Occipital lobe (tissue), 2 donors: ENCODE results near the gene DYNC1LI2. TPM values are rescaled to one million over a fixed set of nuclear protein-coding genes. Genes with fewer than 3 reads are reported as not detected.
"Not testable (repeated sequence)": the region's sequence is repeated elsewhere in the genome, so short reads cannot be mapped to it uniquely, and the experiment has no call there.

Source experiments
- DNase-seq: peaks from one replicate; lab custom pipeline; 2025; lab: John Stamatoyannopoulos, UW
- total RNA-seq: library from RNA; depleted of rRNA; stranded (reverse); fragments of >200 nt; gene quantifications from one replicate; pipeline ENCODE4 v1.2.3, GENCODE V29; 2014

DYNC1LI2 gene
- 175 TPM for total RNA-seq

GRCh38 chr16:66751303-66751991, at the start of gene DYNC1LI2:
DYNC1LI2 (minus strand) TSS chr16:66751609; CDS start chr16:66751591, 18 bp downstream.
- peak; percentile 73 for DNase-seq

- DNase-seq: no peak
Measured at GRCh38 chr16:66800856-66801255, 49.4 kb upstream of the DYNC1LI2 start.

GRCh38 chr16:66798161-66798560, 46.8 kb upstream of the DYNC1LI2 start:
- no peak for DNase-seq

- DNase-seq: not testable (repeated sequence)
Measured at GRCh38 chr16:66793984-66794383, 42.6 kb upstream of the DYNC1LI2 start.

GRCh38 chr16:66790130-66790733, 38.8 kb upstream of the DYNC1LI2 start:
- no peak for DNase-seq

GRCh38 chr16:66787427-66787826, 36.0 kb upstream of the DYNC1LI2 start:
- no peak for DNase-seq

GRCh38 chr16:66786551-66786950, 35.1 kb upstream of the DYNC1LI2 start:
- DNase-seq: no peak

GRCh38 chr16:66776457-66776856, 25.0 kb upstream of the DYNC1LI2 start:
- no peak for DNase-seq

GRCh38 chr16:66774981-66775380, 23.6 kb upstream of the DYNC1LI2 start:
- DNase-seq: no peak

- no peak for DNase-seq
Measured at GRCh38 chr16:66758086-66758485, 6.7 kb upstream of the DYNC1LI2 start.

GRCh38 chr16:66754819-66755218, 3.4 kb upstream of the DYNC1LI2 start:
- DNase-seq: no peak

GRCh38 chr16:66754211-66754610, 2.8 kb upstream of the DYNC1LI2 start:
- no peak for DNase-seq

GRCh38 chr16:66752958-66753357, 1.5 kb upstream of the DYNC1LI2 start:
- no peak for DNase-seq

- DNase-seq: no peak
Measured at GRCh38 chr16:66752379-66752778, 970 bp upstream of the DYNC1LI2 start.

- DNase-seq: no peak
Measured at GRCh38 chr16:66751992-66752322, 548 bp upstream of the DYNC1LI2 start.

GRCh38 chr16:66751053-66751302, 431 bp downstream of the DYNC1LI2 start:
- DNase-seq: no peak

GRCh38 chr16:66750279-66751052, 943 bp downstream of the DYNC1LI2 start:
- no peak for DNase-seq

- no peak for DNase-seq
Measured at GRCh38 chr16:66746682-66747081, 4.7 kb downstream of the DYNC1LI2 start.

GRCh38 chr16:66746048-66746447, 5.4 kb downstream of the DYNC1LI2 start:
- no peak for DNase-seq

GRCh38 chr16:66741950-66742808, 9.2 kb downstream of the DYNC1LI2 start:
- DNase-seq: no peak

GRCh38 chr16:66741169-66741900, 10.1 kb downstream of the DYNC1LI2 start:
- DNase-seq: peak; percentile 88
